Coronary artery (tissue), 2 donors: ENCODE data around the gene CCL22.

Experiments used
- DNase-seq: peaks from one replicate; pipeline ENCODE4 v3.0.0-alpha.2; 2017; ENCODE audit warnings: low spot score
- H3K27ac ChIP-seq, 2 donors: fragments of 200-600 bp; sonication (generic); one replicate each; pipeline ENCODE4 v1.5.1; 2016 to 2019
- H3K4me3 ChIP-seq: fragments of 200-600 bp; sonication (generic); 2 replicates; pipeline ENCODE4 v1.5.1; 2016; ENCODE audit warnings: mild to moderate bottlenecking, moderate library complexity
- CTCF ChIP-seq: fragments of 200-600 bp; sonication (generic); IDR thresholded peaks from one replicate; pipeline ENCODE4 v1.5.1; 2019; ENCODE audit warnings: antibody characterized with exemption

The CCL22 gene

GRCh38 chr16:57357330-57358085 lies 1.1 kb upstream of the CCL22 start:
- peak; percentile 57 for DNase-seq
- TF ChIP-seq CTCF = no peak
- Histone ChIP-seq H3K4me3 (no peak overlapping the region), H3K27ac (no peak overlapping the region)

DNA sequence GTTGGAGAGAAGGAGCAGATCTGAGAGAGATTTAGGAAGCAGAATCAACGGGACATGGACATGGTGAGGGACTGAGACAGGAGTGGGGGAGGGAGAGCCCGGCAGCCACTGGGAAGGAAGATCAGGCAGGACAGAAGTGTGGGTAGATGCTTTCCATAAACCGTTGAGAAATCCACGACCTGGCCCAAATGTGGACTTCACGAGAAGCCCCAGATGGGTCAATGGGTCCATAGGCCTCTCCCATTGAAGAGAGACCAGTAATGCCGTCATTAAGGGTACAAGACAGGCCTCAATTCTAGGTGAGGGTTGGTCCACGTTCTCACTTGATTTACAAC lies 530 bp upstream of the CCL22 start:
- TF ChIP-seq CTCF = no peak
- peak; percentile 65 for DNase-seq
- no peak overlapping the region for H3K27ac ChIP-seq
- no peak overlapping the region for H3K4me3 ChIP-seq

GRCh38 chr16:57360321-57360935 lies 1.8 kb downstream of the CCL22 start:
- DNase-seq = peak; percentile 55
- Histone ChIP-seq H3K4me3 (no peak overlapping the region), H3K27ac (no peak overlapping the region)
- TF ChIP-seq CTCF = no peak

DNA sequence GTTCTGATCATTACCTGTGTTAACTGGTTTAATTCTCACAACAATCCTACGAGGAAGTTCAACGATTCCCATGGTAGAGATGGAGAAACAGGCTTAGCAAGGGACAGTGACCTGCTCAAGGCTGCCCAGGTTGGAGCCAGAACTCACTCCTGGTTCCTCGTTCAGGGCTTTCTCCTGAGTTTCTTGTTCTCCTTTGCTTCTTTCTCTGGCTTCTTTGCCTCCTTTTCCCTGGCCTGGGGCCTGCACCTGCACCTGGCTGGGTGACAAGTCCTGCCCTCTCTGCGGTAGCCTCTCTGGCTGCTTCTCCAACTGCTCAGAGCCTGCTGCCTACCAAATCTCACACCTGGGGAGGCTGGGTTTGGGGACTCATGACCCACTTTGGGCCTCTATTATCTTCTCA lies 2.8 kb downstream of the CCL22 start:
- TF ChIP-seq CTCF = no peak
- H3K27ac ChIP-seq = no peak overlapping the region
- no peak for DNase-seq

DNA sequence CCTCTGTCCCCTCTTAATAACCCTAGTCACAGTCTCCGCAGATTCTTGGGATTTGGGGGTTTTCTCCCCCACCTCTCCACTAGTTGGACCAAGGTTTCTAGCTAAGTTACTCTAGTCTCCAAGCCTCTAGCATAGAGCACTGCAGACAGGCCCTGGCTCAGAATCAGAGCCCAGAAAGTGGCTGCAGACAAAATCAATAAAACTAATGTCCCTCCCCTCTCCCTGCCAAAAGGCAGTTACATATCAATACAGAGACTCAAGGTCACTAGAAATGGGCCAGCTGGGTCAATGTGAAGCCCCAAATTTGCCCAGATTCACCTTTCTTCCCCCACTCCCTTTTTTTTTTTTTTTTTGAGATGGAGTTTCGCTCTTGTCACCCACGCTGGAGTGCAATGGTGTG lies 5.6 kb downstream of the CCL22 start:
- no peak for DNase-seq
- no peak overlapping the region for H3K27ac ChIP-seq
- H3K4me3 ChIP-seq = no peak overlapping the region
- TF ChIP-seq CTCF = no peak

More for the DNA sequence above, 2.8 kb downstream of the CCL22 start:
- no peak overlapping the region for H3K4me3 ChIP-seq

- no peak for TF ChIP-seq CTCF
- no peak for DNase-seq
- Histone ChIP-seq H3K27ac (no peak overlapping the region), H3K4me3 (no peak overlapping the region)
Observed at GRCh38 chr16:57366544-57367040, 8.0 kb downstream of the CCL22 start.

DNA sequence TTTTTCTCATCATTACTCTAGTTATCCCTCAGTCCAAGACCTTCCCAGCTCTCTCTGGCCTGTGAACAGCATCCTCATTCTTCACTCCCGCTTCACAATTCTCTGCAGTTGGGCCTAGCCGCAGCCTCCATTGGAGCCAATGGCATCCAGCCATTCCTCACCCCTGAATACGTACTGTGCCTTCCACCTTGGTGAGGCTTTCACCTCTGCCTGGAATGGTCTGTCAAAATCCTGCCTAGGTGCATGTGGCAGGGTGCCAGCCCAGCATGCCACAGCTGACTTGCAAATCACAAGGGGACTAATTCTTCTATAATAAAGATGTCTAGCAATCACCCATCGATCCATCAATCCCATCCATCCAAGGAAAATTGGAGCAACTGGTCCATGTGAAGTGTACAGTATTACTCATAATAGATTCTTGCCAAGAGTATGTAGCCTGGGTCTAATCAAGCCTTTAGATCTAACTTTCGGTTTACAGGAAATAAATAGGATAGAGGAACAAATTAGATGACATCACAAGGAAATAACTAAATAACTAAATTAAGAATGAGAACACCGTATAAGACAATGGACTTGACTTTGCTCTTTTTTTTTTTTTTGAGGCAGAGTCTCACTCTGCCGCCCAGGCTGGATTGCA lies 8.7 kb downstream of the CCL22 start:
- H3K4me3 ChIP-seq = no peak overlapping the region
- no peak for DNase-seq
- H3K27ac ChIP-seq = no peak overlapping the region
- TF ChIP-seq CTCF = no peak
